BLaER1 treated with 17β-estradiol and CSF1 and Interleukin-3, amounts not matched to agents 10 nM and 100 nM (cell line): Measurements from ENCODE around the gene MAML2.

Experiments used
- H3K27ac ChIP-seq, 11 experiments: shearing (Covaris generic); formaldehyde crosslinking; 2 replicates each; pipeline ENCODE4 v1.8.1; 2022
- H3K27me3 ChIP-seq, 11 experiments: shearing (Covaris generic); formaldehyde crosslinking; 2 replicates each; pipeline ENCODE4 v1.8.1; 2022
- H3K36me3 ChIP-seq, 11 experiments: shearing (Covaris generic); formaldehyde crosslinking; 2 replicates each; pipeline ENCODE4 v1.8.1; 2022
- H3K4me1 ChIP-seq, 10 experiments: shearing (Covaris generic); formaldehyde crosslinking; 2 replicates each; pipeline ENCODE4 v1.8.1; 2022
- H3K4me2 ChIP-seq, 11 experiments: shearing (Covaris generic); formaldehyde crosslinking; 2 replicates each; pipeline ENCODE4 v1.8.1; 2022
- H3K4me3 ChIP-seq, 10 experiments: shearing (Covaris generic); formaldehyde crosslinking; 2 replicates each; pipeline ENCODE4 v1.8.1; 2022
- H3K9ac ChIP-seq, 11 experiments: shearing (Covaris generic); formaldehyde crosslinking; 2 replicates each; pipeline ENCODE4 v1.8.1; 2022
- H3K9me3 ChIP-seq, 11 experiments: shearing (Covaris generic); formaldehyde crosslinking; replicated peaks in 1 of 11; 2 replicates each; pipeline ENCODE4 v1.8.1; 2022
- H4K20me1 ChIP-seq, 11 experiments: shearing (Covaris generic); formaldehyde crosslinking; 2 replicates each; pipeline ENCODE4 v1.8.1; 2022
- Cebpa-rat ChIP-seq, 11 experiments: shearing (Covaris generic); IDR thresholded peaks; 2 replicates each; pipeline ENCODE4 v1.8.1; 2022

MAML2 gene

GRCh38 chr11:96246718-96247552 lies 96.1 kb downstream of the MAML2 start:
- Histone ChIP-seq H3K4me2 (peak overlapping the region in 9 of 11 experiments; percentile 0 to 70 (median 49); a peak in 13 of 22 replicates), H3K4me1 (peaks cover 22 to 80% (median 36%) of the 10 kb centered on the region in 10 experiments), H3K9ac (no peak overlapping the region), H3K27ac (peak overlapping the region in 4 of 11 experiments; percentile 6 to 44 (median 38); a peak in 6 of 22 replicates), H3K27me3 (no peaks in the 10 kb centered on the region), H3K9me3 (no peaks in the 10 kb centered on the region), H4K20me1 (0 out of 22 replicates have a peak, but pooled peaks cover 0 to 10% (median 0%) of the 10 kb centered on the region in 11 experiments), H3K4me3 (no peak overlapping the region), H3K36me3 (peaks cover 0 to 16% (median 0%) of the 10 kb centered on the region in 11 experiments; a peak in 2 of 22 replicates)
- TF ChIP-seq Cebpa-rat (IDR thresholded peaks at IDR 0.05): no peak

- peak overlapping the region; percentile 55 to 79 (median 70) for H3K9ac ChIP-seq
- H3K27me3 ChIP-seq: no peaks in the 10 kb centered on the region
- H3K4me3 ChIP-seq: peak overlapping the region; percentile 37 to 65 (median 46)
- no peak for TF ChIP-seq Cebpa-rat (IDR thresholded peaks at IDR 0.05)
- H3K27ac ChIP-seq: peak overlapping the region; percentile 43 to 89 (median 73)
- no peaks in the 10 kb centered on the region for H3K9me3 ChIP-seq
- H3K36me3 ChIP-seq: 0 out of 22 replicates have a peak, but pooled peaks cover 0 to 6% (median 0%) of the 10 kb centered on the region in 11 experiments
- H4K20me1 ChIP-seq: 0 out of 22 replicates have a peak, but pooled peaks cover 0 to 10% (median 0%) of the 10 kb centered on the region in 11 experiments
- peak overlapping the region; percentile 72 to 93 (median 79) for H3K4me2 ChIP-seq
- peaks cover 34 to 94% (median 51%) of the 10 kb centered on the region in 10 experiments for H3K4me1 ChIP-seq
Observed at GRCh38 chr11:96242971-96243647, 99.9 kb downstream of the MAML2 start.

GRCh38 chr11:96242191-96242847 lies 100.7 kb downstream of the MAML2 start:
- Histone ChIP-seq H3K4me3 (peak overlapping the region in 9 of 10 experiments; percentile 37 to 65 (median 47); a peak in 12 of 20 replicates), H3K36me3 (0 out of 22 replicates have a peak, but pooled peaks cover 0 to 6% (median 0%) of the 10 kb centered on the region in 11 experiments), H3K4me1 (peaks cover 34 to 92% (median 47%) of the 10 kb centered on the region in 10 experiments), H3K9me3 (no peaks in the 10 kb centered on the region), H3K27me3 (no peaks in the 10 kb centered on the region), H3K27ac (peak overlapping the region; percentile 43 to 89 (median 73); a peak in 21 of 22 replicates), H3K9ac (peak overlapping the region; percentile 55 to 79 (median 70)), H4K20me1 (0 out of 22 replicates have a peak, but pooled peaks cover 0 to 6% (median 0%) of the 10 kb centered on the region in 11 experiments), H3K4me2 (peak overlapping the region; percentile 72 to 93 (median 79))
- 0 out of 22 replicates have a peak, but pooled peaks of 1 of the 11 experiments have one; percentile 20 for TF ChIP-seq Cebpa-rat (IDR thresholded peaks at IDR 0.05)

GRCh38 chr11:96241331-96241841 lies 101.6 kb downstream of the MAML2 start:
- H3K27me3 ChIP-seq: no peaks in the 10 kb centered on the region
- peak overlapping the region; percentile 72 to 93 (median 79) for H3K4me2 ChIP-seq
- TF ChIP-seq Cebpa-rat (IDR thresholded peaks at IDR 0.05): no peak
- 0 out of 22 replicates have a peak, but pooled peaks cover 0 to 6% (median 0%) of the 10 kb centered on the region in 11 experiments for H3K36me3 ChIP-seq
- H4K20me1 ChIP-seq: no peaks in the 10 kb centered on the region
- H3K9ac ChIP-seq: peak overlapping the region in 7 of 11 experiments; percentile 0 to 79 (median 60); a peak in 8 of 22 replicates
- H3K9me3 ChIP-seq: no peaks in the 10 kb centered on the region
- peaks cover 34 to 92% (median 38%) of the 10 kb centered on the region in 10 experiments for H3K4me1 ChIP-seq
- H3K4me3 ChIP-seq: no peak overlapping the region
- peak overlapping the region; percentile 43 to 89 (median 73); a peak in 19 of 22 replicates for H3K27ac ChIP-seq

GRCh38 chr11:96238563-96239135 lies 104.3 kb downstream of the MAML2 start:
- no peaks in the 10 kb centered on the region for H3K9me3 ChIP-seq
- H3K36me3 ChIP-seq: peaks cover 0 to 16% (median 0%) of the 10 kb centered on the region in 11 experiments; a peak in 3 of 22 replicates
- TF ChIP-seq Cebpa-rat (IDR thresholded peaks at IDR 0.05): no peak
- no peaks in the 10 kb centered on the region for H3K27me3 ChIP-seq
- H4K20me1 ChIP-seq: no peaks in the 10 kb centered on the region
- H3K4me1 ChIP-seq: peaks cover 30 to 94% (median 32%) of the 10 kb centered on the region in 10 experiments
- H3K9ac ChIP-seq: no peak overlapping the region
- peak overlapping the region in 2 of 11 experiments; percentile 30 to 60; a peak in 4 of 22 replicates for H3K4me2 ChIP-seq
- no peak overlapping the region for H3K27ac ChIP-seq
- H3K4me3 ChIP-seq: no peak overlapping the region

- H3K27me3 ChIP-seq: no peaks in the 10 kb centered on the region
- no peak overlapping the region for H3K9ac ChIP-seq
- H4K20me1 ChIP-seq: no peaks in the 10 kb centered on the region
- no peak overlapping the region for H3K27ac ChIP-seq
- H3K9me3 ChIP-seq: peaks cover 0 to under 1% (median 0%) of the 10 kb centered on the region in 11 experiments; a peak in 2 of 22 replicates
- no peak for TF ChIP-seq Cebpa-rat (IDR thresholded peaks at IDR 0.05)
- H3K36me3 ChIP-seq: peaks cover 0 to 20% (median 0%) of the 10 kb centered on the region in 11 experiments; a peak in 4 of 22 replicates
- H3K4me3 ChIP-seq: no peak overlapping the region
- peak overlapping the region in 1 of 11 experiments; percentile 60; a peak in 1 of 22 replicates for H3K4me2 ChIP-seq
- peaks cover 21 to 98% (median 24%) of the 10 kb centered on the region in 10 experiments for H3K4me1 ChIP-seq
Observed at GRCh38 chr11:96237766-96238266, 105.2 kb downstream of the MAML2 start.

GRCh38 chr11:96235751-96236150 lies 107.2 kb downstream of the MAML2 start:
- TF ChIP-seq Cebpa-rat (IDR thresholded peaks at IDR 0.05): peak in 3 of 11 experiments; percentile 15 to 44 (median 29); a peak in 1 of 22 replicates
- Histone ChIP-seq H4K20me1 (no peaks in the 10 kb centered on the region), H3K27me3 (no peaks in the 10 kb centered on the region), H3K4me2 (peak overlapping the region in 5 of 11 experiments; percentile 3 to 69 (median 42); a peak in 8 of 22 replicates), H3K4me1 (peaks cover 1 to 97% (median 11%) of the 10 kb centered on the region in 10 experiments; a peak in 18 of 20 replicates), H3K27ac (peak overlapping the region in 3 of 11 experiments; percentile 11 to 20 (median 15); a peak in 3 of 22 replicates), H3K4me3 (no peak overlapping the region), H3K36me3 (peaks cover 0 to 21% (median 0%) of the 10 kb centered on the region in 11 experiments; a peak in 4 of 22 replicates), H3K9me3 (peaks cover 0 to 16% (median 0%) of the 10 kb centered on the region in 11 experiments; a peak in 7 of 22 replicates), H3K9ac (peak overlapping the region in 3 of 11 experiments; percentile 9 to 21 (median 16); a peak in 3 of 22 replicates)
